HepG2 (cell line): ENCODE measurements around the gene COMMD7. TPM values are rescaled to one million over a fixed set of nuclear protein-coding genes. Genes with fewer than 3 reads are reported as not detected.

Experiments
- ATF4 ChIP-seq, 2 experiments: fragments of 450-650 bp in 1 of 2; sonication (generic) in 1 of 2; formaldehyde crosslinking; IDR thresholded peaks; 2 replicates each; pipeline versions ENCODE4 v1.5.0 to v1.8.0; 2020 to 2022; ENCODE audit warnings: mild to moderate bottlenecking in 1 of 2, missing genetic modification reagents in 1 of 2
- ATF5 ChIP-seq: sonication (generic); formaldehyde crosslinking; IDR thresholded peaks from 2 replicates; pipeline ENCODE4 v1.4.0; 2020; ENCODE audit warnings: mild to moderate bottlenecking, low read depth, missing genetic modification reagents
- GPN1 ChIP-seq: sonication (generic); formaldehyde crosslinking; IDR thresholded peaks from 2 replicates; pipeline ENCODE4 v1.5.1; 2020; ENCODE audit warnings: missing genetic modification reagents, borderline replicate concordance
- MAZ ChIP-seq, 2 experiments: sonication (generic) in 1 of 2; formaldehyde crosslinking in 1 of 2; IDR thresholded peaks; 2 replicates each; pipeline versions ENCODE4 v1.5.0 to v1.6.1; 2012 to 2020; ENCODE audit warnings: low read depth in 2 of 2, mild to moderate bottlenecking in 2 of 2, borderline replicate concordance in 1 of 2, improper control_type of control experiment in 1 of 2, low read length in 1 of 2, missing genetic modification reagents in 1 of 2, moderate library complexity in 1 of 2
- MTF1 ChIP-seq: sonication (generic); formaldehyde crosslinking; IDR thresholded peaks from 2 replicates; pipeline ENCODE4 v1.5.0; 2020; ENCODE audit warnings: missing genetic modification reagents
- PBX2 ChIP-seq: IDR thresholded peaks from 2 replicates; pipeline ENCODE4 v1.6.1; 2016; ENCODE audit warnings: control low read depth
- RNF219 ChIP-seq: sonication (generic); formaldehyde crosslinking; IDR thresholded peaks from 2 replicates; pipeline ENCODE4 v1.5.0; 2020; ENCODE audit warnings: mild to moderate bottlenecking, missing genetic modification reagents
- SOX5 ChIP-seq: IDR thresholded peaks from 2 replicates; pipeline ENCODE4 v1.6.1; 2016; ENCODE audit warnings: borderline replicate concordance
- SP140L ChIP-seq: sonication (generic); formaldehyde crosslinking; IDR thresholded peaks from 2 replicates; pipeline ENCODE4 v1.4.0; 2020; ENCODE audit warnings: missing genetic modification reagents, borderline replicate concordance
- UBTF ChIP-seq: sonication (generic); formaldehyde crosslinking; IDR thresholded peaks from 2 replicates; pipeline ENCODE4 v1.4.0; 2020; ENCODE audit warnings: mild to moderate bottlenecking, missing genetic modification reagents
- ZNF138 ChIP-seq: sonication (generic); formaldehyde crosslinking; IDR thresholded peaks from 2 replicates; pipeline ENCODE4 v1.5.0; 2020; ENCODE audit warnings: mild to moderate bottlenecking, low read depth, missing genetic modification reagents
- ZNF280B ChIP-seq: sonication (generic); formaldehyde crosslinking; IDR thresholded peaks from 2 replicates; pipeline ENCODE4 v1.5.0; 2020; ENCODE audit warnings: missing genetic modification reagents, mild to moderate bottlenecking, borderline replicate concordance
- ZNF280D ChIP-seq: sonication (generic); formaldehyde crosslinking; IDR thresholded peaks from 2 replicates; pipeline ENCODE4 v1.5.1; 2020; ENCODE audit warnings: mild to moderate bottlenecking, missing genetic modification reagents
- ZSCAN12 ChIP-seq: sonication (generic); formaldehyde crosslinking; IDR thresholded peaks from 2 replicates; pipeline ENCODE4 v1.9.0; 2021; ENCODE audit warnings: mild to moderate bottlenecking, missing genetic modification reagents
- polyA plus RNA-seq, 8 experiments: library from polyadenylated mRNA; depleted of rRNA in 3 of 8; stranded (reverse) in 7 of 8; unstranded in 1 of 8; fragments of >200 nt; fragmentation: Illumina TruSeq in 4 of 8; extraction: Trizol in 4 of 8; gene quantifications; 2 replicates each; pipeline versions ENCODE4 v1.2.1 to v1.2.3, GENCODE V29; 2011 to 2016; ENCODE audit warnings: low read depth in 4 of 8, missing spikeins in 1 of 8, mixed read lengths in 1 of 8; ENCODE audit not compliant: insufficient read depth in 1 of 8
- total RNA-seq, 5 experiments: library from RNA; depleted of rRNA; stranded (reverse); fragments of >200 nt; fragmentation: Illumina TruSeq; extraction: Trizol; gene quantifications; 2 replicates each; pipeline ENCODE4 v1.2.3, GENCODE V29; 2016; ENCODE audit warnings: low read depth in 1 of 5

Gene COMMD7
- total and polyA plus RNA-seq, 2 of the 13 experiments (the other 11 are each of a cell fraction or from before 2014, with no cell fraction given), result 42.1 to 53.3 TPM

- TF ChIP-seq MAZ (IDR thresholded peaks at IDR 0.05; ENCODE audit: borderline replicate concordance, low read depth, low read length) (peak; percentile 96), MAZ (CRISPR knock-in tag; IDR thresholded peaks at IDR 0.05; ENCODE audit: low read depth) (peak; percentile 97), SOX5 (CRISPR knock-in tag) (peak; percentile 72), ZSCAN12 (CRISPR knock-in tag) (no peak), RNF219 (CRISPR knock-in tag) (no peak), SP140L (no peak), ATF5 (CRISPR knock-in tag) (no peak), UBTF (CRISPR knock-in tag) (peak; percentile 98), ZNF280B (CRISPR knock-in tag) (peak; percentile 85; the same call in 1 of the 2 replicates), GPN1 (CRISPR knock-in tag) (peak; percentile 32; the same call in 1 of the 2 replicates), ZNF280D (CRISPR knock-in tag) (no peak), MTF1 (CRISPR knock-in tag) (no peak), ZNF138 (CRISPR knock-in tag) (0 out of 2 replicates have a peak, but pooled peaks have one; percentile 75), ATF4 (CRISPR knock-in tag; IDR thresholded peaks at IDR 0.05) (no peak), PBX2 (CRISPR knock-in tag) (0 out of 2 replicates have a peak, but pooled peaks have one; percentile 26)
These were observed 90.3 kb downstream of the COMMD7 start (continued) for GRCh38 chr20:32652739-32653526.
